ENCODE measurements around the gene RSBN1L. TPM values are rescaled to one million over a fixed set of nuclear protein-coding genes. Genes with fewer than 3 reads are reported as not detected.

Gene RSBN1L
- polyA plus RNA-seq, 1 of the 3 experiments (the other 2 are of a cell fraction), result 6.5 TPM

DNA sequence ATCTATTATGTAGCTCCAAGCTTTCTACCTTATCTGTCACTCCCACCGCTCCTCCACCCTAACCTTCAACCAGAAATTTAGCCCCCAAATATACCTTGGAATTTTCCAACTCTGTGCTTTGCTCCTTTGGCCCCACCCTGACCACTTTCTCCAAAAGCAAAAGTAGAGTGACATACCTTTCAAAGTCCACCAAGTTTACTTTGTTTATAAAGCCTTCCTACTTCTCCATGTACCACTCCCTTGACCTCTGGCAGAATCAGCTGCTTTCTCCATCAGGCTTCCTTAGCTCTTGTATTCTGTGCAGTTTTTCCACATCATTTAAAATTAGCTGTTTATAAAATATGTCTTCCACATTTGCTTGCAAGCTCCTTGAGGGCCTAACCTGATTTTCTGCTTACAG is 40.9 kb upstream of the RSBN1L start:
- Histone ChIP-seq H3K36me3 (replicated peaks in 1 of 2; ENCODE audit: control insufficient read depth in 1 of 2, insufficient read depth in 2 of 2, low read length in 1 of 2) (peaks cover 3 to 56% of the 10 kb centered on the region in 2 experiments), H3F3A (replicated peaks; ENCODE audit: insufficient read depth) (peaks cover 29% of the 10 kb centered on the region), H3K4me1 (ENCODE audit: control insufficient read depth in 1 of 2, insufficient read depth in 2 of 2, low read depth in 1 of 2, low read length in 1 of 2) (no peaks in the 10 kb centered on the region; a peak in 1 of 4 replicates), H2AFZ (ENCODE audit: low read depth) (no peak overlapping the region), H3K9ac (no peak overlapping the region), H3K9me3 (no peaks in the 10 kb centered on the region), H3K9me2 (no peaks in the 10 kb centered on the region), H3K27ac (ENCODE audit: low read depth in 2 of 2, low read length in 1 of 2) (no peak overlapping the region), H3K79me2 (ENCODE audit: insufficient read depth) (peaks cover 3% of the 10 kb centered on the region; the same call in 1 of the 2 replicates), H3K4me2 (no peak overlapping the region), H3K27me3 (ENCODE audit: insufficient read depth) (no peaks in the 10 kb centered on the region), H3K4me3 (ENCODE audit: low read depth in 2 of 2, low read length in 1 of 2) (no peak overlapping the region), H4K20me1 (ENCODE audit: insufficient read depth) (no peaks in the 10 kb centered on the region)
- ChIA-PET CTCF (interaction anchor here (0.7 to 15.2 kb wide), 6 partner anchors 17 to 280 kb away, joined by 3 to 392 read pairs (median 4); partner anchors contain the start of genes PHTF2 and TMEM60), POLR2A (no interaction called here)
- TF ChIP-seq, protein P1, sequence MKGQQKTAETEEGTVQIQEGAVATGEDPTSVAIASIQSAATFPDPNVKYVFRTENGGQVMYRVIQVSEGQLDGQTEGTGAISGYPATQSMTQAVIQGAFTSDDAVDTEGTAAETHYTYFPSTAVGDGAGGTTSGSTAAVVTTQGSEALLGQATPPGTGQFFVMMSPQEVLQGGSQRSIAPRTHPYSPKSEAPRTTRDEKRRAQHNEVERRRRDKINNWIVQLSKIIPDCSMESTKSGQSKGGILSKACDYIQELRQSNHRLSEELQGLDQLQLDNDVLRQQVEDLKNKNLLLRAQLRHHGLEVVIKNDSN (IDR thresholded peaks at IDR 0.05; ENCODE audit: borderline replicate concordance, low read depth), result no peak
- TF ChIP-seq POLR2AphosphoS5 (IDR thresholded peaks at IDR 0.05; ENCODE audit: low read depth, low read length) (no peak), EZH2phosphoT487 (IDR thresholded peaks at IDR 0.05; ENCODE audit: borderline replicate concordance, low read depth) (no peak), TAF1 (IDR thresholded peaks at IDR 0.05; ENCODE audit: borderline replicate concordance, low read depth, low read length) (no peak), CHD2 (IDR thresholded peaks at IDR 0.05; ENCODE audit: low read length, partially characterized antibody) (no peak), NRF1 (IDR thresholded peaks at IDR 0.05; ENCODE audit: low read depth, low read length) (no peak), RAD21 (IDR thresholded peaks at IDR 0.05; ENCODE audit: low read length) (no peak), JUND (IDR thresholded peaks at IDR 0.05) (no peak), FOXJ3 (CRISPR knock-in tag; IDR thresholded peaks at IDR 0.05) (no peak), NFIC (IDR thresholded peaks at IDR 0.05; ENCODE audit: borderline replicate concordance) (no peak), FOXM1 (IDR thresholded peaks at IDR 0.05; ENCODE audit: low read depth) (no peak), SIN3A (IDR thresholded peaks at IDR 0.05; ENCODE audit: borderline replicate concordance, low read depth, low read length) (no peak)
- TF ChIP-seq, protein P2, sequence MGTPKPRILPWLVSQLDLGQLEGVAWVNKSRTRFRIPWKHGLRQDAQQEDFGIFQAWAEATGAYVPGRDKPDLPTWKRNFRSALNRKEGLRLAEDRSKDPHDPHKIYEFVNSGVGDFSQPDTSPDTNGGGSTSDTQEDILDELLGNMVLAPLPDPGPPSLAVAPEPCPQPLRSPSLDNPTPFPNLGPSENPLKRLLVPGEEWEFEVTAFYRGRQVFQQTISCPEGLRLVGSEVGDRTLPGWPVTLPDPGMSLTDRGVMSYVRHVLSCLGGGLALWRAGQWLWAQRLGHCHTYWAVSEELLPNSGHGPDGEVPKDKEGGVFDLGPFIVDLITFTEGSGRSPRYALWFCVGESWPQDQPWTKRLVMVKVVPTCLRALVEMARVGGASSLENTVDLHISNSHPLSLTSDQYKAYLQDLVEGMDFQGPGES (IDR thresholded peaks at IDR 0.05; ENCODE audit: low read depth, low read length), result no peak
- TF ChIP-seq, protein P3, sequence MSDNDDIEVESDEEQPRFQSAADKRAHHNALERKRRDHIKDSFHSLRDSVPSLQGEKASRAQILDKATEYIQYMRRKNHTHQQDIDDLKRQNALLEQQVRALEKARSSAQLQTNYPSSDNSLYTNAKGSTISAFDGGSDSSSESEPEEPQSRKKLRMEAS (IDR thresholded peaks at IDR 0.05; ENCODE audit: low read depth), result no peak
- TF ChIP-seq, protein P4, sequence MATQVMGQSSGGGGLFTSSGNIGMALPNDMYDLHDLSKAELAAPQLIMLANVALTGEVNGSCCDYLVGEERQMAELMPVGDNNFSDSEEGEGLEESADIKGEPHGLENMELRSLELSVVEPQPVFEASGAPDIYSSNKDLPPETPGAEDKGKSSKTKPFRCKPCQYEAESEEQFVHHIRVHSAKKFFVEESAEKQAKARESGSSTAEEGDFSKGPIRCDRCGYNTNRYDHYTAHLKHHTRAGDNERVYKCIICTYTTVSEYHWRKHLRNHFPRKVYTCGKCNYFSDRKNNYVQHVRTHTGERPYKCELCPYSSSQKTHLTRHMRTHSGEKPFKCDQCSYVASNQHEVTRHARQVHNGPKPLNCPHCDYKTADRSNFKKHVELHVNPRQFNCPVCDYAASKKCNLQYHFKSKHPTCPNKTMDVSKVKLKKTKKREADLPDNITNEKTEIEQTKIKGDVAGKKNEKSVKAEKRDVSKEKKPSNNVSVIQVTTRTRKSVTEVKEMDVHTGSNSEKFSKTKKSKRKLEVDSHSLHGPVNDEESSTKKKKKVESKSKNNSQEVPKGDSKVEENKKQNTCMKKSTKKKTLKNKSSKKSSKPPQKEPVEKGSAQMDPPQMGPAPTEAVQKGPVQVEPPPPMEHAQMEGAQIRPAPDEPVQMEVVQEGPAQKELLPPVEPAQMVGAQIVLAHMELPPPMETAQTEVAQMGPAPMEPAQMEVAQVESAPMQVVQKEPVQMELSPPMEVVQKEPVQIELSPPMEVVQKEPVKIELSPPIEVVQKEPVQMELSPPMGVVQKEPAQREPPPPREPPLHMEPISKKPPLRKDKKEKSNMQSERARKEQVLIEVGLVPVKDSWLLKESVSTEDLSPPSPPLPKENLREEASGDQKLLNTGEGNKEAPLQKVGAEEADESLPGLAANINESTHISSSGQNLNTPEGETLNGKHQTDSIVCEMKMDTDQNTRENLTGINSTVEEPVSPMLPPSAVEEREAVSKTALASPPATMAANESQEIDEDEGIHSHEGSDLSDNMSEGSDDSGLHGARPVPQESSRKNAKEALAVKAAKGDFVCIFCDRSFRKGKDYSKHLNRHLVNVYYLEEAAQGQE (IDR thresholded peaks at IDR 0.05; ENCODE audit: low read depth, low read length), result no peak
- TF ChIP-seq, protein P5, sequence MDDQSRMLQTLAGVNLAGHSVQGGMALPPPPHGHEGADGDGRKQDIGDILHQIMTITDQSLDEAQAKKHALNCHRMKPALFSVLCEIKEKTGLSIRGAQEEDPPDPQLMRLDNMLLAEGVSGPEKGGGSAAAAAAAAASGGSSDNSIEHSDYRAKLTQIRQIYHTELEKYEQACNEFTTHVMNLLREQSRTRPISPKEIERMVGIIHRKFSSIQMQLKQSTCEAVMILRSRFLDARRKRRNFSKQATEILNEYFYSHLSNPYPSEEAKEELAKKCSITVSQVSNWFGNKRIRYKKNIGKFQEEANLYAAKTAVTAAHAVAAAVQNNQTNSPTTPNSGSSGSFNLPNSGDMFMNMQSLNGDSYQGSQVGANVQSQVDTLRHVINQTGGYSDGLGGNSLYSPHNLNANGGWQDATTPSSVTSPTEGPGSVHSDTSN (IDR thresholded peaks at IDR 0.05), result no peak
- TF ChIP-seq, protein P6, sequence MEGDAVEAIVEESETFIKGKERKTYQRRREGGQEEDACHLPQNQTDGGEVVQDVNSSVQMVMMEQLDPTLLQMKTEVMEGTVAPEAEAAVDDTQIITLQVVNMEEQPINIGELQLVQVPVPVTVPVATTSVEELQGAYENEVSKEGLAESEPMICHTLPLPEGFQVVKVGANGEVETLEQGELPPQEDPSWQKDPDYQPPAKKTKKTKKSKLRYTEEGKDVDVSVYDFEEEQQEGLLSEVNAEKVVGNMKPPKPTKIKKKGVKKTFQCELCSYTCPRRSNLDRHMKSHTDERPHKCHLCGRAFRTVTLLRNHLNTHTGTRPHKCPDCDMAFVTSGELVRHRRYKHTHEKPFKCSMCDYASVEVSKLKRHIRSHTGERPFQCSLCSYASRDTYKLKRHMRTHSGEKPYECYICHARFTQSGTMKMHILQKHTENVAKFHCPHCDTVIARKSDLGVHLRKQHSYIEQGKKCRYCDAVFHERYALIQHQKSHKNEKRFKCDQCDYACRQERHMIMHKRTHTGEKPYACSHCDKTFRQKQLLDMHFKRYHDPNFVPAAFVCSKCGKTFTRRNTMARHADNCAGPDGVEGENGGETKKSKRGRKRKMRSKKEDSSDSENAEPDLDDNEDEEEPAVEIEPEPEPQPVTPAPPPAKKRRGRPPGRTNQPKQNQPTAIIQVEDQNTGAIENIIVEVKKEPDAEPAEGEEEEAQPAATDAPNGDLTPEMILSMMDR (IDR thresholded peaks at IDR 0.05), result no peak
- DNase-seq, result no peak
- 100% methylated on average over 1 of the region's 1 CpG for WGBS (ENCODE audit: low lambda C conversion rate)
